ENCODE measurements around the gene LMX1B. TPM values are rescaled to one million over a fixed set of nuclear protein-coding genes. Genes with fewer than 3 reads are reported as not detected.

The LMX1B gene
- total RNA-seq, 1 experiment from 2014 or later, result 11.3 TPM

DNA sequence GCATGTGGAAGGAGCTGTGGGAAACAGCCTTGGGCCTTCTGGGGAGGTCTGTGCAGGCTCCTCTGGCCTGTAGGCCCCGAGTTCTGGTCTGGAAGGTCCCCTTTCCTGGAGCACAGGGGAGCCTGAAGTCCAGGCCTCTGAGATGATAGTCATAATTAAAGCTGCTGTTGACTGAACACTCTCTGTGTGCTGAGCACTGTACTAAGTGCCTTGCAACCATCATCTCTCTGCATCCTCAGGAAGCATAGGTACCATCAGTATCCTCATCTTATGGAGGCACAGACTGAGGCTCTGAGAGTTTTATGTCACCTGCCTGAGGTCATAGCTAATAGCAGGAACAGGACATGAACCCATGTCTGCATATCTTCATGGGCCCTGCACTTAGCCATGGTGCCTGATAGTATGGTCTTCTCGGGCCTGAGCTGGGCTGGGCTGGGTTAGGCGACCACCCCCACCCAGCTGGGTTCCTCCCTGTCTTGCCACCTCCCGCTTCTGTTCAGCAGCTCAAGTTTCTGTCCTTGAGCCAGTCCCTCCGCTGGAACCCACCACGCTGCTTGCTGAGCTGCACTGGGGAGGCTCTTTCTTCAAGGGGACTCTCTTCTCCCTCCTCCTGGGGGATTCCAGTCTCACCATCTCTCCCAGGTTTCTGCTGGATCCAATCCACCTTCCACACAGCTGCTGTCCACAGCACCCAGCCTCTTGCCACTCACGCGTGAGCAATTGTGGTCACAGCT lies 27.6 kb downstream of the LMX1B start:
- intact Hi-C loops (cut with micrococcal nuclease), result no loop called here
- ChIA-PET CTCF (interaction anchor here (1.0 kb wide), 1 partner anchor 49 kb away, joined by 3 read pairs; no protein-coding TSS in a partner anchor), POLR2A (no interaction called here)

More for the DNA sequence above, 27.6 kb downstream of the LMX1B start:
- TF ChIP-seq SP1 (IDR thresholded peaks at IDR 0.05; ENCODE audit: low read depth), result no peak
- TF ChIP-seq CBX3 (IDR thresholded peaks at IDR 0.05; ENCODE audit: low read depth), result no peak
- no peak for TF ChIP-seq SRF (IDR thresholded peaks at IDR 0.05; ENCODE audit: low read depth)
- TF ChIP-seq, protein P1, sequence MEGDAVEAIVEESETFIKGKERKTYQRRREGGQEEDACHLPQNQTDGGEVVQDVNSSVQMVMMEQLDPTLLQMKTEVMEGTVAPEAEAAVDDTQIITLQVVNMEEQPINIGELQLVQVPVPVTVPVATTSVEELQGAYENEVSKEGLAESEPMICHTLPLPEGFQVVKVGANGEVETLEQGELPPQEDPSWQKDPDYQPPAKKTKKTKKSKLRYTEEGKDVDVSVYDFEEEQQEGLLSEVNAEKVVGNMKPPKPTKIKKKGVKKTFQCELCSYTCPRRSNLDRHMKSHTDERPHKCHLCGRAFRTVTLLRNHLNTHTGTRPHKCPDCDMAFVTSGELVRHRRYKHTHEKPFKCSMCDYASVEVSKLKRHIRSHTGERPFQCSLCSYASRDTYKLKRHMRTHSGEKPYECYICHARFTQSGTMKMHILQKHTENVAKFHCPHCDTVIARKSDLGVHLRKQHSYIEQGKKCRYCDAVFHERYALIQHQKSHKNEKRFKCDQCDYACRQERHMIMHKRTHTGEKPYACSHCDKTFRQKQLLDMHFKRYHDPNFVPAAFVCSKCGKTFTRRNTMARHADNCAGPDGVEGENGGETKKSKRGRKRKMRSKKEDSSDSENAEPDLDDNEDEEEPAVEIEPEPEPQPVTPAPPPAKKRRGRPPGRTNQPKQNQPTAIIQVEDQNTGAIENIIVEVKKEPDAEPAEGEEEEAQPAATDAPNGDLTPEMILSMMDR (IDR thresholded peaks at IDR 0.05 in 2 of 3, conservative IDR thresholded peaks at IDR 0.05 in 1 of 3; ENCODE audit: borderline replicate concordance in 1 of 3, insufficient read depth in 1 of 3, low read depth in 2 of 3, low read length in 2 of 3), result no peak
- TF ChIP-seq SIN3A (IDR thresholded peaks at IDR 0.05; ENCODE audit: low read depth), result no peak
- TF ChIP-seq YY1 (IDR thresholded peaks at IDR 0.05; ENCODE audit: extremely low read depth, insufficient replicate concordance, low read depth, low read length), result no peak
- TF ChIP-seq EZH2 (IDR thresholded peaks at IDR 0.05), result no peak
- no peak for TF ChIP-seq ZFX (IDR thresholded peaks at IDR 0.05)
- no peak for TF ChIP-seq JUND (IDR thresholded peaks at IDR 0.05)
- no peak for TF ChIP-seq FOSL1 (IDR thresholded peaks at IDR 0.05; ENCODE audit: low read depth)
- TF ChIP-seq, protein P2, sequence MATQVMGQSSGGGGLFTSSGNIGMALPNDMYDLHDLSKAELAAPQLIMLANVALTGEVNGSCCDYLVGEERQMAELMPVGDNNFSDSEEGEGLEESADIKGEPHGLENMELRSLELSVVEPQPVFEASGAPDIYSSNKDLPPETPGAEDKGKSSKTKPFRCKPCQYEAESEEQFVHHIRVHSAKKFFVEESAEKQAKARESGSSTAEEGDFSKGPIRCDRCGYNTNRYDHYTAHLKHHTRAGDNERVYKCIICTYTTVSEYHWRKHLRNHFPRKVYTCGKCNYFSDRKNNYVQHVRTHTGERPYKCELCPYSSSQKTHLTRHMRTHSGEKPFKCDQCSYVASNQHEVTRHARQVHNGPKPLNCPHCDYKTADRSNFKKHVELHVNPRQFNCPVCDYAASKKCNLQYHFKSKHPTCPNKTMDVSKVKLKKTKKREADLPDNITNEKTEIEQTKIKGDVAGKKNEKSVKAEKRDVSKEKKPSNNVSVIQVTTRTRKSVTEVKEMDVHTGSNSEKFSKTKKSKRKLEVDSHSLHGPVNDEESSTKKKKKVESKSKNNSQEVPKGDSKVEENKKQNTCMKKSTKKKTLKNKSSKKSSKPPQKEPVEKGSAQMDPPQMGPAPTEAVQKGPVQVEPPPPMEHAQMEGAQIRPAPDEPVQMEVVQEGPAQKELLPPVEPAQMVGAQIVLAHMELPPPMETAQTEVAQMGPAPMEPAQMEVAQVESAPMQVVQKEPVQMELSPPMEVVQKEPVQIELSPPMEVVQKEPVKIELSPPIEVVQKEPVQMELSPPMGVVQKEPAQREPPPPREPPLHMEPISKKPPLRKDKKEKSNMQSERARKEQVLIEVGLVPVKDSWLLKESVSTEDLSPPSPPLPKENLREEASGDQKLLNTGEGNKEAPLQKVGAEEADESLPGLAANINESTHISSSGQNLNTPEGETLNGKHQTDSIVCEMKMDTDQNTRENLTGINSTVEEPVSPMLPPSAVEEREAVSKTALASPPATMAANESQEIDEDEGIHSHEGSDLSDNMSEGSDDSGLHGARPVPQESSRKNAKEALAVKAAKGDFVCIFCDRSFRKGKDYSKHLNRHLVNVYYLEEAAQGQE (IDR thresholded peaks at IDR 0.05; ENCODE audit: low read depth), result no peak
- TF ChIP-seq TCF7L2 (IDR thresholded peaks at IDR 0.05; ENCODE audit: borderline replicate concordance, extremely low read depth, insufficient read depth, insufficient read length), result no peak
- no peak for TF ChIP-seq EGR1 (IDR thresholded peaks at IDR 0.05; ENCODE audit: low read depth)
- TF ChIP-seq, protein P3, sequence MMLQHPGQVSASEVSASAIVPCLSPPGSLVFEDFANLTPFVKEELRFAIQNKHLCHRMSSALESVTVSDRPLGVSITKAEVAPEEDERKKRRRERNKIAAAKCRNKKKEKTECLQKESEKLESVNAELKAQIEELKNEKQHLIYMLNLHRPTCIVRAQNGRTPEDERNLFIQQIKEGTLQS (IDR thresholded peaks at IDR 0.05), result no peak
- no peaks in the 10 kb centered on the region for H3K79me2 ChIP-seq (ENCODE audit: insufficient read depth, low read length)
- no TSS peak for BruUV-seq (replicated peaks)
- no peaks in the 10 kb centered on the region for H3K9me3 ChIP-seq (ENCODE audit: control insufficient read depth in 1 of 2, insufficient read depth in 1 of 2, low read depth in 1 of 2, low read length in 2 of 2)
- RAD21 ChIA-PET (ENCODE audit: low non-redundant PET in 1 of 2, low total read pairs in 2 of 2, uncharacterized antibody in 2 of 2, unreplicated experiment in 2 of 2), result no interaction called here
- no peaks in the 10 kb centered on the region for H4K20me1 ChIP-seq (ENCODE audit: insufficient read depth)
- H3K9ac ChIP-seq (ENCODE audit: low read length), result no peak overlapping the region
- no peaks in the 10 kb centered on the region for H3K27me3 ChIP-seq (ENCODE audit: insufficient read depth, low read length)
- no peaks in the 10 kb centered on the region for H3K9me2 ChIP-seq (ENCODE audit: insufficient read depth)
- no peak overlapping the region for H2AFZ ChIP-seq (ENCODE audit: low read depth, low read length, poor library complexity, severe bottlenecking)
- H3K4me1 ChIP-seq (ENCODE audit: control insufficient read depth in 1 of 2, insufficient read depth in 2 of 2, low read length in 2 of 2), result no peaks in the 10 kb centered on the region
- H3K27ac ChIP-seq (ENCODE audit: low read depth, low read length), result no peak overlapping the region
- DNase-seq (ENCODE audit: low read depth, low spot score) (no peak), ATAC-seq (no peak)
- no peaks in the 10 kb centered on the region for H3K36me3 ChIP-seq (ENCODE audit: control insufficient read depth in 1 of 2, insufficient read depth in 2 of 2, low read length in 2 of 2)
- H3K4me2 ChIP-seq (ENCODE audit: low read length), result no peak overlapping the region
- H3K4me3 ChIP-seq (replicated peaks in 1 of 2; ENCODE audit: low read depth in 1 of 2, low read length in 2 of 2), result no peak overlapping the region

Data from HCT116 (cell line).